RPMI7951 (cell line): ENCODE results near the gene PLD6. TPM values are rescaled to one million over a fixed set of nuclear protein-coding genes. Genes with fewer than 3 reads are reported as not detected.

Source experiments
- DNase-seq: peaks from one replicate; pipeline ENCODE4 v3.0.0-alpha.2; 2012; ENCODE audit warnings: low read depth
- total RNA-seq: library from RNA; depleted of rRNA; stranded (reverse); fragments of >200 nt; shearing (Covaris generic); gene quantifications from 2 replicates; pipeline ENCODE4 v1.2.3, GENCODE V29; 2014; rRNA removed

Gene PLD6
- total RNA-seq, 1 experiment from 2014 or later, result 0.24 TPM

GRCh38 chr17:17156107-17156506 is 50.0 kb downstream of the PLD6 start:
- peak; percentile 42 for DNase-seq

- DNase-seq, result no peak
Observed at GRCh38 chr17:17155568-17155967, 50.6 kb downstream of the PLD6 start.

- DNase-seq, result no peak
Observed at GRCh38 chr17:17154981-17155380, 51.2 kb downstream of the PLD6 start.

GRCh38 chr17:17154556-17154955 is 51.6 kb downstream of the PLD6 start:
- DNase-seq, result no peak

GRCh38 chr17:17153709-17154108 is 52.4 kb downstream of the PLD6 start:
- no peak for DNase-seq

GRCh38 chr17:17153071-17153470 is 53.1 kb downstream of the PLD6 start:
- no peak for DNase-seq

- peak; percentile 32 for DNase-seq
Observed at GRCh38 chr17:17152385-17152784, 53.7 kb downstream of the PLD6 start.

- peak; percentile 95 for DNase-seq
Observed at GRCh38 chr17:17151962-17152361, 54.2 kb downstream of the PLD6 start.

- DNase-seq, result peak; percentile 59
Observed at GRCh38 chr17:17151541-17151940, 54.6 kb downstream of the PLD6 start.

GRCh38 chr17:17151055-17151454 is 55.1 kb downstream of the PLD6 start:
- DNase-seq, result peak; percentile 90

Other genes with a start within 250 kb of the PLD6 start
- gene TNFRSF13B, start 234.2 kb downstream of the PLD6 start, total RNA-seq, result not detected in 2 replicates
- gene MPRIP, start 163.9 kb downstream of the PLD6 start, total RNA-seq, result 77.1 and 86.3 TPM in 2 replicates
- gene FLCN, start 30.8 kb upstream of the PLD6 start, total RNA-seq, result 9.4 and 11.3 TPM in 2 replicates
- gene COPS3, start 74.9 kb upstream of the PLD6 start, total RNA-seq, result 140 TPM in 2 replicates
- 2.4 and 4.0 TPM in 2 replicates for gene NT5M, start 97.0 kb upstream of the PLD6 start, total RNA-seq